Measurements from ENCODE around the gene MOV10L1.

The MOV10L1 gene

DNA sequence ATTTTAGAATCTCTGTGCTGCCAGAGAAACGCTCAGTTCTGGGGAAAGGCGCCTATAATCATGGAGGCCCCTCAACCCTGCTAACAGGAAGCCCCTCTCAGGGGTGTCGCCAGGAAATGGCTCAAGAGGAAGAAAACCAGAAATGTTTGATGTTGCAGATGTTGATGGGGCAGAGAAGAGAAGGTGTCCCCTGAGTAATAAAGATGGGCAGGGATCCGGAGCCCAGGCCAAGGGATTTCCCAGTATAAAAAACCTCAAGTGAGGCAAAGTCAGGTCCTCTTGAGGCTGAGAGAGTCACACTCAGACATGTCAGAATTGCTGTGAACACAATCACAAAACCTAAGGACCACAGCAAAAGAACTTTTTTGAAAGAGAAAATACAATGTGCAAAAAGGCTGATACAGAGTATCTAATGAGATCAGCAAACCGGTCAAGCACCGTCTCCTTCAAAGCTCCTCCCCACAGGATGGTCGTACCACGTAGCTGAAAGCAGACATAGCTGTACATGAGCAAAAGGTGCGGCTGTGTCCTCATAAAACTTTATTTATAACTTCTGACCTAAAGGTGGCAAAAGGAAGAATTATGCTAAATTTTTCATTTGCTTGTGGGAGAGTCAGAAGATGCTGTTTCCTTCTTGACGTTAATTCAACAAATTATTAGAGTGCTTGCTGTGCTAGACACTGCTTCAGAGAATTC, 12.2 kb downstream of the MOV10L1 start:
- DNase-seq (ENCODE audit: low read depth in 2 of 2, low spot score in 1 of 2), result no peak

- no peak for DNase-seq (ENCODE audit: low read depth in 2 of 2, low spot score in 1 of 2)
These were observed 13.1 kb downstream of the MOV10L1 start for GRCh38 chr22:50102946-50103345.

GRCh38 chr22:50104141-50104544, 14.3 kb downstream of the MOV10L1 start:
- DNase-seq (ENCODE audit: low read depth in 2 of 2, low spot score in 1 of 2), result no peak

- DNase-seq (ENCODE audit: low read depth in 2 of 2, low spot score in 1 of 2), result no peak
These were observed 15.6 kb downstream of the MOV10L1 start for GRCh38 chr22:50105208-50106100.

- no peak for DNase-seq (ENCODE audit: low read depth in 2 of 2, low spot score in 1 of 2)
These were observed 17.7 kb downstream of the MOV10L1 start for GRCh38 chr22:50107529-50107928.

- no peak for DNase-seq (ENCODE audit: low read depth in 2 of 2, low spot score in 1 of 2)
These were observed 21.2 kb downstream of the MOV10L1 start for GRCh38 chr22:50111056-50111455.

GRCh38 chr22:50112151-50113118, 22.6 kb downstream of the MOV10L1 start:
- DNase-seq (ENCODE audit: low read depth in 2 of 2, low spot score in 1 of 2), result no peak

DNA sequence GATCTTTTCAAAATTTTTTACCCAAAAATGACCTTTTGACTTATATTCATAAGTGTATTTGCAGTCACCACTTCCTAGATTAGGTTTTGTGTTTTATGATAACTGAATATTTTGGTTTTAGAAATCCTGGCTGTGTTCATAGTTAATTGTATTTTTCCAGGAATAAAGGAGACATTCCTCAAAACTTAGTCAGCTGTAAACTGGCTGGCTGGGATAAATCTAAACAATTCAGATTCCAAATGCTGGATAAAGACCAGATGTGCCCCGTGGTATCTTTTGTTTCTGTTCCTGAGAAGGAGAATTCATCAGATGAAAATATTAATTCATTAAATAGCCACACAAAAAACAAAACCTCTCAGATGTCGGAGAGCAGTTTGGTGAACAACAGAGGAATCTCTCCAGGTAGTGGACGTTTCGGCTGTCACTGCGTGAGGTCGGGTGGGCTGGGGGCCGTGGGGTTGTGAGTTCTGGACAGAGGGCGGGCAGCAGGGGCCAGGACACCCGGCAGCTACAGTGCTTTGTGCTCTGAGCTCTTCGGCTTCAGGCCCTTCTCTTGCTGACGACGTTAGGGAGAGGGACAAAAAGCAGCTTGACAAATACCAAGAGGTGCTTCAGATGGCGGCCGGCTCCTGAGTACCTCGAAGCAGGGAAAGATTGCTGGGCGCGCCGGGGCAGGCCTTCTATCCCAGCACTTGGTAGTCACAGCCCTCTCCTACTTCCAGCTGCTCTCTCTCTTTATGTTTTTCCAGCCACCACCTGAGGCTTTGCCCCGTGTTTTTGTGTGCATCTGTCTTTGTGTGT, 24.6 kb downstream of the MOV10L1 start:
- no peak for DNase-seq (ENCODE audit: low read depth in 2 of 2, low spot score in 1 of 2)

DNA sequence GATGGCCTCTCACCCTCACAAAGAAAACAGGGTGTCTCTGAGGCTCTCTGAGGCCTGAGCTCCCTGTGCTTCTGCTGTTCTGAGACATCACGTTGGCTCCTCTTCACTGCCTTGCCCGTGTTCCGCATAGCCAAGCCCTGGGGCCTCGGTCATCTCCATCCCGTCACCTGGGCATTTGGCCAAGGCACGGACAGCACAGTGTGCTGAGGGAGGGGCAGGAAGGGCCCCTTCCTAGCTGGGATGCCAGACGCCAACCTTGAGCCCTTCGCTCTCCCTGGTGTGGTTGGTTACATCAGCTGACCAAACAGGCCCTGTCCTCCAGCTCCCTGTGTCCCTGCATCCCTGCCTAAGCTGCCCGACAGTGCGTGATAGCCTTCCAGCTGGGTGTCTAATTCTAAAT, 25.9 kb downstream of the MOV10L1 start:
- DNase-seq (ENCODE audit: low read depth in 2 of 2, low spot score in 1 of 2), result no peak

GRCh38 chr22:50117168-50117762, 27.5 kb downstream of the MOV10L1 start:
- no peak for DNase-seq (ENCODE audit: low read depth in 2 of 2, low spot score in 1 of 2)

DNA sequence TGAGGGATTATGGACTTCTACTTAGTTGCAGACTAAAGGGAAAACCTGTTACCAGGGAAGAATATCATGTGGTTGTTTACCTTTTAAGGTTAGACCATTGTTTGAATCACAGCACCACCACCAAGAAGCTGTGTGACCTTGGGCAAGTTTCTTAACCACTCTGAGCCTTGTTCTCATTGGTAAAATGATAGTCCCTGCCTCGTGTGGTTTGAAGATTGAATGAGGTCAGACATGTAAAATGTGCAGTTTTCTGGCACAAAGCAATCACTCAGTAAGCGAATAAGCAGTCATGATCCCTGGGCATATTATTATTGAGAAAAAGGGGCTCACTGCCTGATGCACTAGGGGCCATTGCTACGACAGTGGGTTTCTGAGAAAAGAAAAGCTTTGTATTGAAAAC, 28.3 kb downstream of the MOV10L1 start:
- no peak for DNase-seq (ENCODE audit: low read depth in 2 of 2, low spot score in 1 of 2)

GRCh38 chr22:50118557-50119168, 28.9 kb downstream of the MOV10L1 start:
- no peak for DNase-seq (ENCODE audit: low read depth in 2 of 2, low spot score in 1 of 2)

- no peak for DNase-seq (ENCODE audit: low read depth in 2 of 2, low spot score in 1 of 2)
These were observed 29.5 kb downstream of the MOV10L1 start for GRCh38 chr22:50119169-50119767.

- no peak for DNase-seq (ENCODE audit: low read depth in 2 of 2, low spot score in 1 of 2)
These were observed 30.0 kb downstream of the MOV10L1 start for GRCh38 chr22:50119768-50120251.

DNA sequence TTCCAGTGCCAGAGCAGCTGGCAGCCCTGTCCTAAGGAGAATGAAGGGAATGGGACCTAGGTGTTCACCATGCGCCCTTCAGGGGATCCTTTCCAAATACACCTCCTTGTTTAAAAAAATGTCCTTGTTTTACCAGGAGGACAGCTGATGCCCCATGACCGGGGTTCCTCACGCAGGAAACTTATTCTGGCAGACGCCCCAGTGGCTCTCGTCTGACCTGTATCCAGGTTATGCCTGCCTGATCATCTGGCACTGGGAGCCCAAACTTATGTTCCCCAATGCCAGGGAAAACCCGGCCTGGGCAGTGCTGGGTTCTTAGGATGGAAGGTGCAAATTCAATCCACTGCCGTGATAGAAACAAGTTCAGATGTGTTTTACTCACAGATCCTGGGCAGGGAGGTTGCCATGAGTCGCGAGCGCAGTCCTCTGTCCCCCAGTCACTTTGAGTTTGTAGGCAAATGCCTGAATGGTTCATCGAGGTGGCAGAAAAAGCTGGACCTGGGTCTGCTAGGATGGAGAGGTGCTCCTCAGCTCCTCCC, 31.5 kb downstream of the MOV10L1 start:
- no peak for DNase-seq (ENCODE audit: low read depth in 2 of 2, low spot score in 1 of 2)

DNA sequence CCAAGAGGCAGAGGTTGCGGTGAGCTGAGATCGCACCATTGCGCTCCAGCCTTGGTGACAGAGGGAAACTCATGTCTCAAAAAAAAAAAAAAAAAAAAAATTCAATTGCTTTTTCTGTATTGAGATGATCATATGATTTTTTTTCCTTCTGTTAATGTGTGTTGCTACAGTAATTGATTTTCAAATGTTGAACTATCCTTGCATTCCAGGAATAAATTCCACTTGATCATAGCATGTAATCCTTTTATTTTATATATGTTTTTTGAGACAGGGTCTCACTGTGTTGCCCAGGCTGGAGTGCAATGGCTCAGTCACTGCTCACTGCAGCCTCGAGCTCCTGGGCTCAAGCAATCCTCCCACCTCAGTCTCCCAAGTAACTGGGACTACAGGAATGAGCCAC, 33.3 kb downstream of the MOV10L1 start:
- no peak for DNase-seq (ENCODE audit: low read depth in 2 of 2, low spot score in 1 of 2)

DNA sequence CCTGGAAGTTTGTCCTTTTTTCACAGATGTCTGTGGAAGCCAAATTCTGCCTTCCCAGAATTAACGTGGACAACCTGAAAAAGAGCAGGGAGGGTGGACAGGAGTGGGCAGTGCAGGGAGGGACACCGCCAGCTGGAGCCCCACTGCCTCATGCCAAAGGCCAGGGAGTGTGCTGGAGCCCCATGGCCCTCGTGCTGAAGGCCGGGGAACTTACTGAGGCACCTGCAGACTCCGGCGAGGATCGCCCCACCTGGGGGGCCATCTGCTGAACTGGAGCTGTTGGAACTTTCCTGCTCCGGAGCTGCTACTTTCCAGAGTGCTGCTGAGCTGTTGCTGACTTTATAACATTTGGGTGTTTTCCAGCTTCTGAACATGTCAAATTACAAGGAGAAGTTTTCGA, 35.2 kb downstream of the MOV10L1 start:
- no peak for DNase-seq (ENCODE audit: low read depth in 2 of 2, low spot score in 1 of 2)

GRCh38 chr22:50129121-50129736, 39.4 kb downstream of the MOV10L1 start:
- no peak for DNase-seq (ENCODE audit: low read depth in 2 of 2, low spot score in 1 of 2)

Data from stimulated activated CD8-positive, alpha-beta memory T cell treated with anti-CD3 and anti-CD28 coated beads, Interleukin-4, amount 100 ng/mL, for 1 hour (primary cell).